Coronary artery (tissue), 2 donors: ENCODE measurements around the gene GAPDH.

Experiments
- DNase-seq: peaks from one replicate; pipeline ENCODE4 v3.0.0-alpha.2; 2017; ENCODE audit warnings: low spot score
- H3K27ac ChIP-seq, 2 donors: fragments of 200-600 bp; sonication (generic); one replicate each; pipeline ENCODE4 v1.5.1; 2016 to 2019
- H3K4me3 ChIP-seq: fragments of 200-600 bp; sonication (generic); 2 replicates; pipeline ENCODE4 v1.5.1; 2016; ENCODE audit warnings: mild to moderate bottlenecking, moderate library complexity
- CTCF ChIP-seq: fragments of 200-600 bp; sonication (generic); IDR thresholded peaks from one replicate; pipeline ENCODE4 v1.5.1; 2019; ENCODE audit warnings: antibody characterized with exemption

GAPDH gene

GRCh38 chr12:6539707-6540134, 5.4 kb downstream of the GAPDH start:
- peak overlapping the region; percentile 72 to 89 for H3K27ac ChIP-seq
- peak overlapping the region; percentile 52 for H3K4me3 ChIP-seq
- DNase-seq, result no peak
- no peak for TF ChIP-seq CTCF

- H3K4me3 ChIP-seq, result peak overlapping the region; percentile 52
- peak; percentile 97 for DNase-seq
- peak overlapping the region; percentile 72 to 89 for H3K27ac ChIP-seq
- no peak for TF ChIP-seq CTCF
Measured at GRCh38 chr12:6540181-6540877, 6.0 kb downstream of the GAPDH start.

- H3K27ac ChIP-seq, result peak overlapping the region; percentile 72 to 89
- DNase-seq, result no peak
- no peak for TF ChIP-seq CTCF
Measured at GRCh38 chr12:6541371-6542165, 7.3 kb downstream of the GAPDH start.

GRCh38 chr12:6542209-6543009, 8.1 kb downstream of the GAPDH start:
- peak overlapping the region; percentile 42 to 89 for H3K27ac ChIP-seq
- no peak for DNase-seq
- TF ChIP-seq CTCF, result no peak
- H3K4me3 ChIP-seq, result no peak overlapping the region

More at GRCh38 chr12:6541371-6542165, 7.3 kb downstream of the GAPDH start:
- H3K4me3 ChIP-seq, result no peak overlapping the region

GRCh38 chr12:6546016-6546415, 11.7 kb downstream of the GAPDH start:
- H3K4me3 ChIP-seq, result no peak overlapping the region
- no peak for DNase-seq
- H3K27ac ChIP-seq, result no peak overlapping the region
- no peak for TF ChIP-seq CTCF

GRCh38 chr12:6547566-6547965, 13.2 kb downstream of the GAPDH start:
- no peak for TF ChIP-seq CTCF
- Histone ChIP-seq H3K4me3 (no peak overlapping the region), H3K27ac (peak overlapping the region in 1 of 2 donors; percentile 82)
- no peak for DNase-seq
